HepG2 (cell line): Measurements from ENCODE around the gene GPBP1. TPM values are rescaled to one million over a fixed set of nuclear protein-coding genes. Genes with fewer than 3 reads are reported as not detected.

Experiments used
- AKNA ChIP-seq: sonication (generic); formaldehyde crosslinking; IDR thresholded peaks from 2 replicates; pipeline ENCODE4 v1.4.0; 2020; ENCODE audit warnings: missing genetic modification reagents, borderline replicate concordance
- ATF5 ChIP-seq: sonication (generic); formaldehyde crosslinking; IDR thresholded peaks from 2 replicates; pipeline ENCODE4 v1.4.0; 2020; ENCODE audit warnings: mild to moderate bottlenecking, low read depth, missing genetic modification reagents
- CC2D1A ChIP-seq: sonication (generic); formaldehyde crosslinking; IDR thresholded peaks from 2 replicates; pipeline ENCODE4 v1.8.1; 2023; ENCODE audit warnings: mild to moderate bottlenecking, missing genetic modification reagents
- KDM4B ChIP-seq: sonication (generic); formaldehyde crosslinking; IDR thresholded peaks from 2 replicates; pipeline ENCODE4 v1.4.0; 2020; ENCODE audit warnings: missing genetic modification reagents
- MEIS2 ChIP-seq: sonication (generic); formaldehyde crosslinking; IDR thresholded peaks from 2 replicates; pipeline ENCODE4 v1.9.0; 2021; ENCODE audit warnings: mild to moderate bottlenecking, missing genetic modification reagents
- SETDB1 ChIP-seq: sonication (generic); formaldehyde crosslinking; IDR thresholded peaks from 2 replicates; pipeline ENCODE4 v1.5.1; 2020; ENCODE audit warnings: missing genetic modification reagents, mild to moderate bottlenecking, borderline replicate concordance
- TERF1 ChIP-seq: sonication (generic); formaldehyde crosslinking; IDR thresholded peaks from 2 replicates; pipeline ENCODE4 v1.8.0; 2022; ENCODE audit warnings: mild to moderate bottlenecking, missing genetic modification reagents, moderate library complexity
- THAP11 ChIP-seq: IDR thresholded peaks from 2 replicates; pipeline ENCODE4 v1.6.1; 2016; ENCODE audit warnings: missing biosample characterization, missing genetic modification reagents
- TIGD3 ChIP-seq: sonication (generic); formaldehyde crosslinking; IDR thresholded peaks from 2 replicates; pipeline ENCODE4 v1.5.1; 2020; ENCODE audit warnings: mild to moderate bottlenecking, missing genetic modification reagents, borderline replicate concordance
- ZBTB37 ChIP-seq: sonication (generic); formaldehyde crosslinking; IDR thresholded peaks from 2 replicates; pipeline ENCODE4 v1.4.0; 2020; ENCODE audit warnings: mild to moderate bottlenecking, missing genetic modification reagents
- ZHX1 ChIP-seq: sonication (generic); formaldehyde crosslinking; IDR thresholded peaks from 2 replicates; pipeline ENCODE4 v1.8.1; 2022; ENCODE audit warnings: low read depth, mild to moderate bottlenecking, missing genetic modification reagents
- ZNF274 ChIP-seq: sonication (generic); formaldehyde crosslinking; IDR thresholded peaks from 2 replicates; pipeline ENCODE4 v1.5.1; 2020; ENCODE audit warnings: mild to moderate bottlenecking, missing genetic modification reagents
- ZNF589 ChIP-seq: sonication (generic); formaldehyde crosslinking; conservative IDR thresholded peaks from 2 replicates; pipeline ENCODE4 v1.8.0; 2022; ENCODE audit warnings: mild to moderate bottlenecking, moderate library complexity, missing genetic modification reagents
- ZNF816 ChIP-seq: sonication (generic); formaldehyde crosslinking; IDR thresholded peaks from 2 replicates; pipeline ENCODE4 v1.8.0; 2022; ENCODE audit warnings: missing genetic modification reagents, mild to moderate bottlenecking, borderline replicate concordance
- polyA plus RNA-seq, 8 experiments: library from polyadenylated mRNA; depleted of rRNA in 3 of 8; stranded (reverse) in 7 of 8; unstranded in 1 of 8; fragments of >200 nt; fragmentation: Illumina TruSeq in 4 of 8; extraction: Trizol in 4 of 8; gene quantifications; 2 replicates each; pipeline versions ENCODE4 v1.2.1 to v1.2.3, GENCODE V29; 2011 to 2016; ENCODE audit warnings: low read depth in 4 of 8, missing spikeins in 1 of 8, mixed read lengths in 1 of 8; ENCODE audit not compliant: insufficient read depth in 1 of 8
- total RNA-seq, 5 experiments: library from RNA; depleted of rRNA; stranded (reverse); fragments of >200 nt; fragmentation: Illumina TruSeq; extraction: Trizol; gene quantifications; 2 replicates each; pipeline ENCODE4 v1.2.3, GENCODE V29; 2016; ENCODE audit warnings: low read depth in 1 of 5

GPBP1 gene
- total and polyA plus RNA-seq, 2 of the 13 experiments (the other 11 are each of a cell fraction or from before 2014, with no cell fraction given): 27.1 to 72.2 TPM

- peak; percentile 78 for TF ChIP-seq ZNF274 (CRISPR knock-in tag)
- no peak for TF ChIP-seq KDM4B
- TF ChIP-seq ZNF589: peak; percentile 21
- TF ChIP-seq ZHX1: peak; percentile 72
- TF ChIP-seq ZBTB37 (CRISPR knock-in tag): no peak
- no peak for TF ChIP-seq AKNA (CRISPR knock-in tag)
- TF ChIP-seq TIGD3: no peak
- TF ChIP-seq ATF5 (CRISPR knock-in tag): no peak
- no peak; the same call in 1 of the 2 replicates for TF ChIP-seq CC2D1A (CRISPR knock-in tag)
- no peak for TF ChIP-seq SETDB1
- TF ChIP-seq THAP11 (CRISPR knock-in tag): peak; percentile 70
- no peak for TF ChIP-seq ZNF816 (CRISPR knock-in tag)
- TF ChIP-seq MEIS2 (CRISPR knock-in tag): peak; percentile 74
- TF ChIP-seq TERF1: no peak
These were observed at the start of gene GPBP1 (continued) for GRCh38 chr5:57173319-57174127.
